ENCODE measurements around the gene MPDU1.

Gene MPDU1

GRCh38 chr17:7580604-7581575 is 2.8 kb upstream of the MPDU1 start:
- DNase-seq (ENCODE audit: low read depth) = no peak
- TF ChIP-seq CTCF (IDR thresholded peaks at IDR 0.05; ENCODE audit: control insufficient read depth, insufficient read depth, low read depth, low read length, missing control alignments) = no peak
- H3K4me3 ChIP-seq (ENCODE audit: control insufficient read depth, low read depth, low read length) = no peak overlapping the region

DNA sequence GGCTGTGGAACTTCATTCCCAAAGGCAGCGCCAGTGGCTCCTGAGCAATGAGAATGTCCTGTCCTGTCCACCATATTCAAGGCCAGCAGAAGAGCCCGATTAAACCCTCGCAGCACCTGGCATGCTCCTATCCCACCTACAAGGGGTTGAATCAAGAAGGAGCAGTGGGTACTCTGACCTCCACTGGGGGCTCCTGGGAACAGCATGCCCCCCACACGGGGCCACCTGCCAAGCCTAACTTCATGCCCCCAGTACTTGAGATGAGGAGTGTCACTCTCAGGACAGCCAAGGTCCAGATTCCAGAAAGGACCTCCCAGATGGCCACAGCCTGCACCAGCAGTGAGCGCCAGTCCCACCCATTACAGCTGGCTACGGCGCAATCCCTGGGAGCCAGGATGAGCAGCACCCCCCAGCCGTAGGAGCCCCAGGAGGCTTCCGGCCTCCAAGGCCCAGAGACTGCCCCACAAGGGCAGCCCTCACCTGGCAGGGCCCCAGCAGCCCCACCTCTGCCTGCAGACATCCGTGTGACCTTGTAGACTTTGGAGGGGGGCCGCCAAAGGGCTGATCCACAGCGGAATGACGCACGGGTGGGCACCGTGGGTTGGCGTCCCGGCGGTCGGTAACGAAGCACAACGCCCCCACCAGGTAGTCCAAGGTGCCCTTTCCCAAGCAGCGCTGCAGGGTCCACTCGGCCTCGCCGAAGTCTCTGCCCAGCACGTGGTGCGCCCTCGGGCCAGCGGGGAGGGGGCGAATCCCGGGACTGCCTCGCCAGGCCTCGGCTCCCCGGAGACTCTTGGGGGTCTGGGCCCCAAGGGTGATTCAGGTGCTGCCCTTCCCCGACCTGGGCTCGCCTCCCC is 1.0 kb upstream of the MPDU1 start:
- no peak for DNase-seq (ENCODE audit: low read depth)

GRCh38 chr17:7586673-7587419 is 3.2 kb downstream of the MPDU1 start:
- no peak overlapping the region for H3K4me3 ChIP-seq (ENCODE audit: control insufficient read depth, low read depth, low read length)
- TF ChIP-seq CTCF (IDR thresholded peaks at IDR 0.05; ENCODE audit: control insufficient read depth, insufficient read depth, low read depth, low read length, missing control alignments) = peak; percentile 16
- no peak for DNase-seq (ENCODE audit: low read depth)

More for the DNA sequence above, 1.0 kb upstream of the MPDU1 start:
- peak overlapping the region; percentile 68 for H3K4me3 ChIP-seq (ENCODE audit: control insufficient read depth, low read depth, low read length)
- TF ChIP-seq CTCF (IDR thresholded peaks at IDR 0.05; ENCODE audit: control insufficient read depth, insufficient read depth, low read depth, low read length, missing control alignments) = no peak

- peak overlapping the region; percentile 13 for H3K4me3 ChIP-seq (ENCODE audit: control insufficient read depth, low read depth, low read length)
- TF ChIP-seq CTCF (IDR thresholded peaks at IDR 0.05; ENCODE audit: control insufficient read depth, insufficient read depth, low read depth, low read length, missing control alignments) = peak; percentile 18
- DNase-seq (ENCODE audit: low read depth) = peak; percentile 88
Measured at GRCh38 chr17:7587420-7588151, 3.9 kb downstream of the MPDU1 start.

DNA sequence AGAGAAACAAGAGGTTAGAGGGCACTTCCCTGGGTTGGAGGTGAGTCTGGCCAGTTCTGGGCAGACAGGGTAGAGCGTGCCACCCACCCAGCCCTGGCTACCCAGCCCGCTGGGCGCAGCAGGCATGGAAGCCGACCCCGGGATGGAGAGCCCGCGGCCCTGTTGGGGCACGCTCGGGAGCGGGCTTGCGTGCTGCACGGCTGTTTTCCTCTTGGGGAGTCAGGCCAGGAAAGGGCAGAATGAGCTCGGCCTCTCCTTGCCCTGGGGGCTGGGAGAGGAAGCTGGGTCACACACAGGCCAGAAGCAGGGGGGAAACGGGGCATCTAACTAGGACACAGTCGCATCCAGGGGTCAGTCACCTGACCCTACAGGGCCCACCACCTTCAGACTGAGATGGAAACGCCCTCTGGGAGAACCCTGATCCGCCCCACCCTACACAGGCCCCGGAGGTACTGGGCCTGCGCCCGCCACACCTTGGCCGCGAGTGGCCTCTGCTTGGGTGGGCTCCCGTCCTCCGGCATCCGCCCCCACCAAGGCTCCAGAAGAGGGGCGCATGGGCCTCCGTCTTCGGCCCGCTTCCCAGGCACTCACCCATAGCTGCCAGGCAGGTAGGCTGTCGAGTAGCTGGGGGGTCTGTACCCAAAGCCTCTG is 5.0 kb downstream of the MPDU1 start:
- H3K4me3 ChIP-seq (ENCODE audit: control insufficient read depth, low read depth, low read length) = peak overlapping the region; percentile 15
- no peak for DNase-seq (ENCODE audit: low read depth)
- no peak for TF ChIP-seq CTCF (IDR thresholded peaks at IDR 0.05; ENCODE audit: control insufficient read depth, insufficient read depth, low read depth, low read length, missing control alignments)

Measured in AG09309 (cell line).